DLD1 (cell line): Measurements from ENCODE around the gene SNX18.
"Not testable (repeated sequence)": the region's sequence is repeated elsewhere in the genome, so short reads cannot be mapped to it uniquely, and the experiment has no call there.

Experiments used
- in situ Hi-C: cut with HindIII; loops from 2 replicates; pipeline ENCODE4 v1.10.0; 2017; ENCODE audit warnings: low sequenced_read_pairs

The SNX18 gene

DNA sequence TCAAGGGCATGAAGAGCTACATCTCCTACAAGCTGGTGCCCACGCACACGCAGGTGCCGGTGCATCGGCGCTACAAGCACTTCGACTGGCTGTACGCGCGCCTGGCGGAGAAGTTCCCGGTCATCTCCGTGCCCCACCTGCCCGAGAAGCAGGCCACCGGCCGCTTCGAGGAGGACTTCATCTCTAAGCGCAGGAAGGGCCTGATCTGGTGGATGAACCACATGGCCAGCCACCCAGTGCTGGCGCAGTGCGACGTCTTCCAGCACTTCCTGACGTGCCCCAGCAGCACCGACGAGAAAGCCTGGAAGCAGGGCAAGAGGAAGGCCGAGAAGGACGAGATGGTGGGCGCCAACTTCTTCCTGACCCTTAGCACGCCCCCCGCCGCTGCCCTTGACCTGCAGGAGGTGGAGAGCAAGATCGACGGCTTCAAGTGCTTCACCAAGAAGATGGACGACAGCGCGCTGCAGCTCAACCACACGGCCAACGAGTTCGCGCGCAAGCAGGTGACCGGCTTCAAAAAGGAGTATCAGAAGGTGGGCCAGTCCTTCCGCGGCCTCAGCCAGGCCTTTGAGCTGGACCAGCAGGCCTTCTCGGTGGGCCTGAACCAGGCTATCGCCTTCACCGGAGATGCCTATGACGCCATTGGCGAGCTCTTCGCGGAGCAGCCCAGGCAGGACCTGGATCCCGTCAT, 1.4 kb downstream of the SNX18 start:
- in situ Hi-C loops: no loop called here

DNA sequence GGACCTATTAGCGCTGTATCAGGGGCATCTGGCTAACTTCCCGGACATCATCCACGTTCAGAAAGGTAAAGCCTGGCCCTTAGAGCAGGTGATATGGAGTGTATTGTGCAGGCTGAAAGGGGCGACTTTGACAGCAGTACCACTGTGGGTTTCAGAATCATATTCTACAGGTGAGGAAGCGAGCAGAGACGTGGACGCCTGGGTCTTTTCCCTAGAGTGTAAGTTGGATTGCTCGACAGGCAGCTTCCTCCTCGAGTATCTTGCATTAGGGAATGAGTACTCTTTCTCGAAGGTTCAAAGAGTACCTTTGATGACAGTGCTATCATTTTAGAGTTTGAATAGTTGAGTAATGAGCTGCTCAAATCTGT, 1.9 kb downstream of the SNX18 start:
- in situ Hi-C loops: no loop called here

DNA sequence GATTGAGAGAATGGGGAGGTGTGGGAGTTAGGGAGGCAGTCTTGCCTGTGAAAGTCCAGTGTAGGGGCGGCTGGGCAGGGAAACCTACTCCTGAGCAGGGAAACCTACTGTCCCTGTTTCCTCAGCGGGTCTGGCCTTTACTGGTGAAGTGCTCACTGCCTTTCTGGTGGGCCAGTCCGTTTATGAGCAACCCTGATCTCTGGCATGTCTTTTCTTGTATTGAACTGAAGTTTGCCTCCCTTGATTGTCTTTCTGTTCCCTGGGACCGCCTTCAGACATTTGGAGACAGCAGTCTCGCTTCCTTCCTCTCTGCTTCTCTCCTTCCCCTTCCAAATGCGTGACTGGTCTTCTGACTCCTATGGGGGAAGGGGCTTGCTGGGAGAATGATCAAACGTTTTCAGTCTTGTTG, 2.9 kb downstream of the SNX18 start:
- in situ Hi-C loops: no loop called here

DNA sequence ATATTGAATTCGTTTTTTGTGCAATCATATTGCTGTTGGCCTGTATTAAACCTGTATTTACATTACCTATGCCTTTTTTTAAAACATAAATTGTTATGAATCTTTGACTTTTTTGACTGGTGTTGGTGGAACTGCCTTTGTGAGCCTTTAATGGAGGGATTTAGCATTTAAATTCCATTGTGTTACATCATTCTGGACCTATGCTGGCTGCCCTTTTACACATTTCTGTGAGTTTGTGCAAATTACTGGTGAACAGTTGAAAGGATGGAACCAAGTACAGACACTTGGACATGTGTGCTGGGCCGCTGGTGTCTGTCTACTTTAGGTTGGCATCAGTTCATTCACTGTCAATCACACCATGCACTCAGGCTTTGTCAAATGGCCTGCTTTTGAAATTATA, 3.4 kb downstream of the SNX18 start:
- in situ Hi-C loops: no loop called here

DNA sequence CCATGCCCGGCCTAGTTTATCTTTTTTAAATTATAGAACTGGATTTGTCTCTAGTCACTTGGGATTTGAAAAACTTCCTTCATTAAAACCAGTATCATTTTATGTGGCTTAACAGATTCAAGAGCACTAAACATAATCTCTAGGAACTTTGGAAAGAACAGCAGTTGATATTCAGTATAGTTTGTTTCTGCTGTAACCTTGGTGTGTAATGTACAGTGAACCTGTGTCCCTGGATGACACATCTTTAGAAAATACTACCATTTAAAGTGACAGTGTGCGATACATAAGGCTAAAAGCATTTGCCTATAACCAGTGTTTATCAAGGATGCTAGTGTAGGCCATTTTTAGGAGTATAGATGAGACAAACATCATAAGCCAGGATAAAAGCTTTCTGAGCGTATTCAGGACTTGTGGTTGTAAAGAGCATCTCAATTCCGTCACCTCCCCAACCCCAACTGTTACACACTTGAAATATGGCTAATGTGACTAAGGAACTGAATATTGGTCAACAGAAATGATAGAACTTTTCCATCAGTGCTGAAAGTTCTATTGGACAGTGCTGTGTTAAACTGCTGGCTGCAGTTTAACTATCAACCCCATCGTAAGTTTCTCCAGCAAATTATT, 4.4 kb downstream of the SNX18 start:
- in situ Hi-C loops: no loop called here

DNA sequence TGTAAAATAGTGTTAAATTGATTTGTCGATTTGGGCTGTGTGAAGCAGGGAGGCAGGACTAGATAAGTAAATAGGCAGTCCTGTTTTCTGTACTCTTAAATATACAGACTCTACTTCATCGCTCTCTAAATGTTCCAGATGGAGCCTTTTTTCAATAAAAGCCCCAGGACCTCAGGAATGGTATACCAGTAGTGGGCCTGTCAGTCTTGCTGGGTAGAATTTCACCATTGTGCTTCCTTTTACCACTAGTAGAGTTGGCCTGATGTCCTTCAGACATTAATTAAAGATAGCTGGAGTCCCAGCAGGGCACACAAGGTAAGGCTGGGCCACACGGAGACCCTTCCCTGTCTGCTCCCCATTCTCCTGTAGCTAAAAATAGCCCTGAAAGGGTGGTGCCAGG, 6.0 kb downstream of the SNX18 start:
- in situ Hi-C loops: no loop called here

DNA sequence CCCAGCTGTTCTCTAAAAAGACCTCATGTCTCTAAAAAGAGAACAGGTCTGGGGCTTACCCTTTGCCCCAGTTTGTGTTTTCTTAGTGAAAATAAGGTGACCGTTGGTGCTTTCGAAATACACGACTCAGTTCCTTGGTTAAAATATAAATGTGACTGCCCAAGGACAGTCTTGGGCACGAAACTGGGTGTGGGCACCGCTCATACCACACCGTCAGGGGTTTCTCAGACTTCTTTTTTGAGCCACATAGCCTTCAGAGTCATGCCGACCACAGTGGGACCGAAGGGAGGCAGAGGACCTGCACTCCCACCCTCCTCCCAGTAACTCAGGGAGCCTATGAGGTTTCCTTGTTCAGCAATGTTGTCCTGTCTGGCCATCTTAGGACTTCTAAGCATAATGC, 6.5 kb downstream of the SNX18 start:
- in situ Hi-C loops: no loop called here

DNA sequence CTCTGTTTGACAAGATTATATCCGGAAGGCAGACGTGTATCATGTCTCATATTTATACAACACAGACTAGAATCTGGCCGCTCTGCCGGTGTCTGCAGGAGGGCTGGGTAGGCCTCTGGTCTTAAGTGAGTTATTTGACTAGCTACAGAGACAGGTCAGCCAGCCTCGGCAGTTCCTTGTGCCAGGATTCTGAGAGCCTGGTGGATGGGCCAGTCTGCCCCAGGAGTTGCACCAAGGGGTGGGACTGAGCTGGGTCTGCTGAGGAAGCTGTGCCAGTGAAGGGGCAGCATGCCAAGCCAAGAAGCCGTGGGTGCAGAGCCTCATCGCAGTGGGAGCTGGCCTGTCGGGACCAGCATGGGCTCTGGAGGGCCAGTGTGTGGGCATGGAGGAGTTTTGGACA, 7.1 kb downstream of the SNX18 start:
- in situ Hi-C loops: no loop called here

DNA sequence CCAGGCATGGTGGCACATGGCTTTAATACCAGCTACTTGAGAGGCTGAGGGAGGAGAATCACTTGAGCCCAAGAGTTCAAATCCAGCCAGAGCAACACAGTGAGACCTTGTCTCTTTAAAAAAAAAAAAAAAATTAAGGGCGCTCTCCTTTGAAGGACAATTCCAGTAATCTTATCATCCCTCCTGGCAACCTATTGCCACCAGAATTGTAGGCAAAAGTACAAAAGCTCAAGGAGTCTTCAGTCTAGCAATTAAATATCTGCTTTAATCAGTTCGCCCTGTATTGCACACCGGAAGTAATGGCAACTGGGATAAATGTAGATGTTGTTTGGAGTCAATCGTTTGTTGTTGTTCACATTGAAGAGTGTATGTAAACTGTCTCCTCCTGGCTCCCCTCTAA, 7.7 kb downstream of the SNX18 start:
- in situ Hi-C loops: no loop called here

DNA sequence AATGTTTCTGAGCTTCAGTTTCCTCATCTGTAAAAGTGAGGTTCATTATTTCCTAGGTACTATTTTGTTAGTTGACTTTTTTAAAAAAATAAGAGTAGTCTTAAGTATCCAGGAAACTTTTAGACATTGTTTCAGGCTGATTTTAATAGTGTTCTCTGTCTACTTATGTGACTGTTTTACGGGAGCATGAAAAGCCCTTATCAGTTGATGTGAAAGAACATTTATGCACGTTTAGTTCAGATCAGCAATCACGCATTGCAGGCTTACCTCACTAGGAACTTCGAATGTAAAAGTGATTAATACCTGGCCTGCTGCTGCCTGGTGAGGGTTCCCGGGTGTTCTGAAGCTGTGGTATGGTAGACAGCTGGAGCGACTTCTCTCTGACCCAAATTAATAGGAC, 8.1 kb downstream of the SNX18 start:
- in situ Hi-C loops: no loop called here

DNA sequence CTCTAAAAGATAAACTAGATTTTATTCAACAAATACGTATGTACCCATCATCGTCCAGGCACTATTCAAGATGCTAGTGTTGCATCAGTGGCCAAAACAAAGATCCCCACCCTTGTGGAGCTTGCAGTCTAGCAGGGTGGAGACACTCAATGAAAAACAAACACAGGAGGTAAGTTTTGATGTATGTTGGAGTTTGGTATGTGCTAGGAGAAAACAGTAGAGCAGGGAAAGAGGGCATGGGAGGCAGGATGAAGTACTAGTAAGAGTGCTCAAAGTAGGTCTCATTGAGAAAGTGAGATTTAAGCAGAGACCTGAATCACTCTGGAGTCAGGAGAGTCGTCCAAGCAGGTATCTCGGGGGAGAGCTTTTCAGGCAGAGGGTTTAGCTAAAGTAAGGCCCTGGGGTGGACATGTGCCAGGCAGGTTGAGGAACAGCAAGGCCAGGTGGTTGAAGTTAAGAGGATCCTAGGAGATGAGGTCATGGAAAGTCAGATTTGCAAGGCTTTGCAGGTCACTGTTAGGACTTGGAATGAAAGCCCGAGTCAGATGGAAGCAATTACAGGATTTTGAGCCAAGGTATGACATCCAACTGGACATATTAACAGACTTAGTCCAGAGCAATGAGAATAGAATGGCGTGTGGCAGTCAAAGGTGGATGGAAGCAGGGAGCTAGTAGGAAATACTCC, 9.2 kb downstream of the SNX18 start:
- in situ Hi-C loops: no loop called here

DNA sequence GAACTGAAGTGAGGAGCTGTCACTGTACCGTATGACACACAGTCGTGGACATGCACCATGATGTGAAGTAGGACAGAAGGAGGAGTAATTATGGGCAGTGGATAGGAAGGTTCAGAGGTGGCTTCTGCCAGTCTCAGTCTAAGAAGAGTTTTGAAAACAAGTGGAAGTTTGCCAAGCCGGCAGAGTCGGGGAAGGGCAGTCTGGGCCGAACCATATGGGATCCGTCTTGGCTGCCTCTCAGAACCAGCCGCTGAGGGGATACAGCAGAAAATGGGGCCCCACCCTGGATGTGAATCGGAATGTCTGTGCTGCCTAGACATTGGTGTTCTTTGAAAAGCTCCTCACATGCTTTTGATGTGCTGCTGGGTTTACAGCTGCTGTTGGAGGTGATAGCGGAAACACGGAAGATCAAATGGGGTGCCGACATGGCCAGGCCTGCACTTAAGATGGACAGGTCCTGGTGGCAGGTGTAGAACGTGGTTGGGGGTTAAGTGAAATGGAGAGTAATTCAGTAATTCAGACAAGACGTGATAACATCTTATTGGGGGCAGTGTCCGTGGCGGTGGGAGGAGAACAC, 11.2 kb downstream of the SNX18 start:
- in situ Hi-C loops: no loop called here

DNA sequence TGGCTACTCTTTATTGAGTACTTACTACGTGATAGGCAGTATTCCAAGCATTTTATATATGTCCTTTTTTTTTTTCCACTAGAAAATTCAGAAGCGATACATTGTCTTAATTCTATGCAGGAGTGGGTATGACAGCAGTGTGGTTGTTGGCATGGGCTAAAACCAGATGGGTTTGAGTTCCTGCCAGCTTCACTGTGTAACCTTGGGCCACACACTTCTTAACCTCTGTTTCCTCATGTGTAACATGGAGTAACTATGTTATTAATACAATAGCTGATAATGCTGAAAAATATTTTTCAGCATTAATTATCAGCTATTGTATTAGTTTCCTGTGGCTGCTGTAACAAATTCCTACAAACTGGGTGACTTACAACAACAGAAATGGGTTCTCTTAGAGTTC, 12.0 kb downstream of the SNX18 start:
- in situ Hi-C loops: no loop called here

DNA sequence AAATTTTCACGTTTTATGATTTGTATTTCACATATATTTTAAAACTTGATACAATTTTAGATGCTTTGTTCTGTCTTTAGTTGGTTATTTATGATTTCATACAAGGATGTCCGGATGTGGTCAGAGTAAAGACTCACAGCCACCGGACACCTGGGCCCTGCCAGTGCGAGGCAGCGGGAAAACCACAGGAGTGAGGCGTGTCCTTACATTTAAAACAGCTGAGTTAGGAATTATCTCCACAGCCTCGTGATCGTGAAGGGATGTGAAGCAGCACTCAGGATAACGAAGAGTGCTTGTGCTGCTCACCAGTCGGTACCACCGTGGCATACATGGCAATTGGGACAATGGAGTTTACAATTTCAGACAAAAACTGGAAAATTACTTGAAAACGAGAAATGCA, 14.0 kb downstream of the SNX18 start:
- in situ Hi-C loops: no loop called here

DNA sequence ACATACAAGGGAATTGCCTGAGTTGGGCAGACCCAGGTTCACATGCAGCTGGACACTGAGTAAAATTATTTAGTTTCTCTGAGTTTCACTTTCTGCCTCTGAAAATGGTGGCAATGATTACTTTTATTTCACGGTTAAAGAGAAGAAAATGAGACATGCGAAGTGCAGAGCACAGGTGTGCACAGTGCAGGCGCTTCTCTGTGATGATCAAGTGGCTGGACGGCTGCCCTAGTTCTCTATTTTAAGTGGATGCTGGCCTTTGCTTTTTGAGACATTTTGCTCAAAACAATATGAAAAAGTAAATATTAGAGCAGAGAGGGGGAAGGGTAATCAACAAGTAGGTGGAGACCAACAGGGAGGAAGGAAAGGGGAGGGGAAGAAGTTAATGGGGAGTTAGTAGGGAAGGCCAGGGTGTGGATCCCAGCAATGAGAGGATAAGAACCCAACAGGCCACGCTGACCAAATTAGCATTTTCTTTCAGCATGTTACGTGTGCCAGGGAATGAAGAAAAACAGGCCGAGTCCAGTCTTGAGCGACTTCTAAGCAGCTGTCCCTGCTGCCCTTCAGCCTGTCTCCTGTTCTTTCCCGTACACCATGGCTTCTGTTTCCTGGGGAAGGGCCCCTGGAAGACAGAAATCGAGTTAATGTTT, 16.1 kb downstream of the SNX18 start:
- in situ Hi-C loops: no loop called here

DNA sequence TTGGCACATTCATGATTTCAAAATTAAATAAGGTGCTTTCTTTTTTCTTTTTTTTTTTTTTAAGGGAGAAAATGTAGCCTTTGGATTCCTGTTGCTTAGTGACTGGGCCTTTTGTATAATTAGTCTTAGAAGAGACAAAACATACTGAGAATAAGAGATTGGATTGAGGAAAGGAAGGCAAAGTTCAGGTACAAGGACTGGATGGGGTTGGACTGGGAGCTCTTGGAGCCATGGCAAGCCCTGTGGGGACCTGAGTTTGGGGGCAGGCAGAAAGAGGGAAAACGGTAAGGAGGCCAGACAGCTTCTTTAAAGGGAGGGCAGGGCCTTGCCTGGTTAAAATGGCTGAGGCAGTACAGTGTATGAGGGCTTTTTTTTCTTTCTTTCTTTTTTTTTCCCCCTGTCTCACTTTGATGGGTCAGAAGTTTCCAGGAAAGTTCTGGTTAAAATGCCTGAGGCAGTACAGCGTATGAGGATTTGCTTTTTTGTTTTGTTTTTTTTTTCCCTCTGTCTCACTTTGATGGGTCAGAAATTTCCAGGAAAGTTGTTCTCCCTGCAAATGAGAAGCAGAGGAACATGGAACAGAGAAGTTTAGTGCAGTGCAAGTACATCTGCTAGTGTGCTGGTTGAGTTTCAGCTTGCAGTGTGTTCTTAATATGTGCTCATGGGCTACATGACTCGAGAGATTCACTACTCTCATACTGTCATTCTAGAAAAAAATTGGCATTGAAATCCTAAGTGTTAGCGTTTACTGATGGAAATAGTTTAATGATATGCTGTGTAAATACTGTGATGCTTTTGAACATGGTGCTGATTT, 16.8 kb downstream of the SNX18 start:
- in situ Hi-C loops: no loop called here

DNA sequence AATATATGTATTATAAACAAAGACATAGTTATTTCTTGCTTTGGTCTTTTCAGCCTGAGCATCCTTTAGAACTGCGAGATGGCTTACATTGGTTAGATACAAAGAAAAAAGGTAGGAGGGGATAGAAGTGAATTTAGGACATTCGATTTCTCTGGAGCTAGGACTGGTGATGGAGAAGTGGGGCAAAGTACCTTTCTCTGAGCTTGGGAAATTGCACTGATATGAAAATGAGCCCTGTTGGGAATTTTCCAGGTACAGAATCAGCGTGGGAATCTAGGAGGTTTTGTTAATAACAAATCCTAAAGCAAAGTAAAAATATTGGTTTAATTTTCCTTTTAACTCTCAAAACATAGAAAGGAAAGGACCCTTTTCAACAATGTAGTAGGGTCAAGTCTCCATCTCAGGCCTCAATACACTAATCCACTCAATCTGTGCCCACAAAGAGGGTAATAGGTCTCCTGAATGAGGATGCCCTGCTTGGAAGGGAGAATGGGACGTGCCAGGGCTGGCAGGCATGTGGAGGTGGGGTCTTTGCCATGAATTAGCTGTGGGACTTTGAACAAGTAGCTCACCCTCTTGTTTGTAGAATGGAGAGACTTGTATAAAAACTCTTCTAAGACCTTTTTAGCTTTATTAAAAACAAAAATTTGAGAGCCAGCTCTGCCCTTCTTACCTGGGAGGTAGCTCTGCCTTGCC, 17.7 kb downstream of the SNX18 start:
- in situ Hi-C loops: no loop called here

DNA sequence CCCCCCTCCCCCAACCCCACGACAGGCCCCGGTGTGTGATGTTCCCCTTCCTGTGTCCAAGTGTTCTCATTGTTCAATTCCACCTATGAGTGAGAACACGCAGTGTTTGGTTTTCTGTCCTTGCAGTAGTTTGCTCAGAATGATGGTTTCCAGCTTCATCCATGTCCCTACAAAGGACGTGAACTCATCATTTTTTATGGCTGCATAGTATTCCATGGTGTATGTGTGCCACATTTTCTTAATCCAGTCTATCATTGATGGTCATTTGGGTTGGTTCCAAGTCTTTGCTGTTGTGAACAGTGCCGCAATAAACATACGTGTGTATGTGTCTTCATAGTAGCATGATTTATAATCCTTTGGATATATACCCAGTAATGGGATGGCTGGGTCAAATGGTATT, 18.8 kb downstream of the SNX18 start:
- in situ Hi-C loops: not testable (repeated sequence)

DNA sequence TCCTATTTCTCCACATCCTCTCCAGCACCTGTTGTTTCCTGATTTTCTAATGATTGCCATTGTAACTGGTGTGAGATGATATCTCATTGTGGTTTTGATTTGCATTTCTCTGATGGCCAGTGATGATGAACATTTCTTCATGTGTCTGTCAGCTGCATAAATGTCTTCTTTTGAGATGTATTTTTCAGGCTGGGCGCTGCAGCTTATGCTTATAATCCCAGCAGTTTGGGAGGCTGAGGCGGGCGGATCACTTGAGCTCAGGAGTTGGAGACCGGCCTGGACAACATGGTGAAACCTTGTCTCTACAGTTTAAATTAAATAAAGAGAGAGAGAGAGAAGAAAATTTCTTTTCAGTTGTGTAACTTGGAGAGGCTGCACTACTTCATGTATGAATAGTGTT, 19.3 kb downstream of the SNX18 start:
- in situ Hi-C loops: not testable (repeated sequence)

DNA sequence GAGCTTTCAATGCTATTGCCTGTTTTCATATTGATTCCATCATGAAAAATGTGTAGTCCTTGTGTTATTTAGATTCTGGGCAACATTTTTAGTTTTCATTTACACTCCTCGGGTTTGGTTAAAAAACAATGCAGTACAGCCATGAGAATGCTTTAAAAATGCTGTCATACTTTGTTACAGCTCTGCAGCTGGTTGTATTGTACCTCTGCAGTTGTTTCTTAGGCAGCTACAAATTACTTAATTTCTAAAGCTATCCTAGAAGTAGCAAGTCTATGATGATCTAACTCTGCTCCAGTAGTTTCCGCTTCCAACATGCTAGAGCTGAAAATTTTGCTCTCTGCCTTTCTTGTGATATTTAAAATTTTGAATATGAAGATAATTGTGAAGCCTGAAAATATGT, 20.2 kb downstream of the SNX18 start:
- in situ Hi-C loops: no loop called here
